Erythroblast (primary cell): Measurements from ENCODE around the gene SIGMAR1.

Experiments used
- DNase-seq, 2 experiments: peaks; one replicate each; lab custom pipeline; 2025; lab: John Stamatoyannopoulos, UW
- GATA1 ChIP-seq: IDR thresholded peaks from 2 replicates; pipeline ENCODE4 v1.6.1; 2011; ENCODE audit warnings: low read depth, mild to moderate bottlenecking, control low read depth, low read length, moderate library complexity
- POLR2A ChIP-seq: IDR thresholded peaks from 2 replicates; pipeline ENCODE4 v1.6.1; 2011; ENCODE audit warnings: mild to moderate bottlenecking, low read length

Gene SIGMAR1

DNA sequence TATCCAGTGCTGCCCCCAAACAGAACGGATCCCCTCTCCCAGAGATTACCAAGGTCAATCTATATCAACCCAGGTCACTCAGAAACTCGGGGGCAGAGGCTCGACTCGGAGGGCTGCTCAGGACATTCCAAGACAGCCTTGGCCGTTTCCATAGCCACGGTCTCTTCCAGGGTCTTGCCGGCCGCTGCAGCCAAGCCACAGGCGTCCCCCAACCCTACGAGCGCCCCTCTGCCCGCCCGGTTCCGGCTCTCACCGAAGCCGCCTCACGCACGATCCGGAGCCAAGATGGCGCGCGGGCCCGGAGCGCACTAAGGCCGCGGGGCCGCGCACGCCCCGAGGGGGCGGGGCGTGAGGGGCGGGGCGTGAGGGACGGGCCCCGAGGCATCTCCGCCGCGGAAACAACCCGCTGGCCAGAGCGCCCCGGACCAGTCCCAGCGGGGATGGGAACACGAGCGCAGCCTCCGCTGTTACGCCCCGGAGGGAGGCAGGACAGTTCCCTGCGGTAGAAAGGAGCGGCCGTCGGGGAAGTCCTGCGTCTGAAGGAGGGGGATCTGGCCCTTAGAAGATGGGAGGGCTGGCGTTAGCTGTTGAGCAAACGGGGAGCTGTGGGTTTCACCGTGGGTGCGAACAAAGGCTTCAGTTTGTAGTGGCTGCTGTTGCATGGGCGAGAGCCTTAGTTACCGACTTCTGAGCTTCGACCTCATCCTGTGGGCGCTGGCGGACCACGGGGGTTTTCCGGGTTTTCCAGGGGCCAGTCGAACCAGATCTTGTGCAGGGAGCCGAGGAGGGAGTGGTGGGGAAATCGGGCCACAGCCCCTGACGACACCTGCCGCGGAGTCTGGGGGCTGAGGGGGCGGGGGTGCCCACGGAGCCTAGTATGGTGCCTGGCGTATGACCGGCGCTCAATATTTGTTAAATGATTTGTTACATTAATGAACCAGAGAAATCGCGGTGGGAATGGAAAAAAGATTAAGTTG, 25.5 kb downstream of the SIGMAR1 start, which contains the start of gene RPP25L:
Gene RPP25L, minus strand, starts transcription at position 287 of the 977 bp plus-strand sequence. CDS start 801 bp downstream, outside the sequence.
- peak; percentile 88 to 93 for DNase-seq
- TF ChIP-seq POLR2A (peak; percentile 78), GATA1 (no peak)

DNA sequence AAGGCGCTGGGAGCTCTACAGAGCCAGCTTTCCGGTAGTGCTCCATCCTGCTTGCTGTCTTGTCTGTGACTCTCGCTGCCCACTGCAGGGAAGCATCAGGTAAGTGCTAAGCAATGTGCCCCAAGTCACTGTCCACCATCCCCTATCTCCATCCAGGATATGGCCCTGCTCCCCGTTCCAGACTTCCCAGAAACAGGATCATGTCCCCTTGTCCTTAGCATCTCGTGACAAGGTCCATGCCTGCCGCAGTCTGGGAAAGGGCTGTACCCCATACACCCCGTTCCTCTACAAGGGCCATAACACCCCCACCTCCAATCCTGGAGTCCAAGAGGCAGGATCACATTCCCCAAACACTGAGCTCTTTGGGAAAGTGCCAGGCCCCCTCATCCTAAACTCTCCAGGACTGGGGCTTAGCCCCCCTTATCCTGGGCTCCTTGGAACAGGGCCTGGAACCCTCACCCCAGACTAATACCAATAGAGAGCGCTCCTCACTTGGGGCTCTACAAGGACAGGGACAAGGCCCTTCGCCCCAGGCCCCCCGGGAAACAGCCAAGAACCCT, 26.3 kb downstream of the SIGMAR1 start:
- TF ChIP-seq POLR2A, result no peak
- TF ChIP-seq GATA1, result no peak
- DNase-seq, result peak in 1 of 2 experiments; percentile 44

DNA sequence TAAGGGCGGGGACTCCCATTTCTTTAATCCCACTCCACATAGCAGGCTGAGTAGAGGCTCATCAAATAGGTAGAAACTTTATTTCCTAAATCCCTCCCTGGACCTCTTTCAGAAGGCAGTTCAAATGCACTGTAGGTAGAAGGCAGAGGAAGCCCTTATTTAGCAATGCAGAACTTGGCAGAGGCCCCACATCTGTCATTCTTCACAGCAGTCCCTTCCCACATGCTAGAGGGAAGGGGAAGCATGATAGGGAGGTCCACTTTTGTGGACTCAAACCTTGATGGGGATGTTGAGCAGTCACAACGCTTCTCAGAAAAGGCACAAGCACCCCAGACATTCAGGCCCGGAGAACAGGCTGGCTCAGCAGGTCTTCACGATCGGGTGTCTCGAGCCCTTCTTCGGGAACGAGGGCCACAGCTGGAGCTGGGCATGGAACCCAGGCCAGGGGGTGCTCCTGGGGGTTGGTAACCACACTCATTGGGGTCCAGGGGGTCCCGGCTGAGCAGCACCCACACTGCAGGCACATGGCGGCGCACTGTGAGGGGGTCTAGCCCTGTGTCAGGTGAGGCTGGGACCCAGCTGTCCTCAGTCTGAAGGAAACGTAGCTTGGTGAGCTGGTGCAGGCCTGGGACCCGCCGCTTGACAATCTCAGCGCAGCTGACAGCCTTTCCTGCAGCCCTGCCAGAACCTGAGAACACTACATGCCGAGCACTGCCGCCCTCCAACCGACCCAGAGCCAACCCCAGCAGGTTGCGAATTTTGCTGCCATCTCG, 27.0 kb downstream of the SIGMAR1 start:
- no peak for DNase-seq
- no peak for TF ChIP-seq POLR2A
- no peak for TF ChIP-seq GATA1

DNA sequence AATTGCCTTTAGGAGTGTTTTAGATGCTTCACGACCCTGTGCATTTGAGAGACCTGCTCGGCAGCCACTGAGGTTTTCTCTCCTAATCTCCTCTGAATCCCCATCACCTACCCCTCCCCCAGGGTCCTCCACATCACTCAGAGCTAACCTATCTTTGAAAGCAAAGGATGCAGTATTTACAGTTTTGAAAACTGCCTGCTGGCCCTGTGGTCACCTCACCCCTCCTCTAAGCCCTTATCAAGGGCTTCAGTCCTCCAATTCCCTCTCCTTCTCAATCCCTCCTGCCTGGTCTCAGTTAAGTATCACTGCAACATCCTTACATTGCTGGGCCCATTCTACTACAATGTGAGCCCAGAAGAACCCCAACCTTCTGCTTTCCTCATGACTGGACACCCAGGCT, 30.3 kb downstream of the SIGMAR1 start:
- DNase-seq, result no peak
- TF ChIP-seq GATA1, result no peak
- TF ChIP-seq POLR2A, result no peak

DNA sequence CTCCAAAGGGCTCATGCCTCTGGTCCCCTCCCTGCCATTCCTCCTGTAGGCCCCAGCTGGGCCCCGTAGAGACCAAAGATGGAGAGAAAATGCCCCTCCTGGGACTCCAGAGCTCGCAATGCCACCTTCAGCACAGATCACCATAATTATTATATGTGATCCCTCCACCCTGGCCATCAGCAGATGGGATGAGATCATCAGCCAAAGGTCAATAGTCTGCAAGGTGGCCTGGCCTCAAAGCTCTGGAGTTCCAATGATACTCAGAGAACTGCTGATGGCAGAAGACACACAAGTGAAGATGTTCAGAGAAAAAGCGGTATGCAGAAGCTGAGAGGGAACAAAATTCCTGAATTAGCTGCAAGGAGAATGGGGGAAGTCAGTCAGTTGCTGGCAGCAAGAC, 30.7 kb downstream of the SIGMAR1 start:
- TF ChIP-seq POLR2A, result no peak
- TF ChIP-seq GATA1, result no peak
- no peak for DNase-seq

DNA sequence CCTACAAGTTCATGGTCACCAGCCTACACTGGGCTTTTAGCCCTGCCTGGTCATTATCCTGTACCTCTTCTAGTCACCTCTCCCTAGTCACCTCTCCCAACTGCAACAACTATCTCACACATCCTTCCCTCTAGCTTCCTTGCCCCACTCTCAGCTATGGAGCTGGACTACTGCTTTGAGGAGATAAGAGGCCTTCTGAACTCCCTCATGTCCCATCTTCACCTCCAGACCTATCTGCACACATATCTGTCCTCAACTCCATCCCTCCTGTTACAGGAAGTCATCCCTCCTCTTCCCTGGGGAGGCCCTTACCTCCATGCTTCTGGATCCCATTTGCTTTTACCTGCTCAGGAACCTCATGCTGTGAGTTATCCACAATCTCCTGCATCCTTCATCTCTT, 31.4 kb downstream of the SIGMAR1 start:
- TF ChIP-seq GATA1 (no peak), POLR2A (no peak)
- no peak for DNase-seq

DNA sequence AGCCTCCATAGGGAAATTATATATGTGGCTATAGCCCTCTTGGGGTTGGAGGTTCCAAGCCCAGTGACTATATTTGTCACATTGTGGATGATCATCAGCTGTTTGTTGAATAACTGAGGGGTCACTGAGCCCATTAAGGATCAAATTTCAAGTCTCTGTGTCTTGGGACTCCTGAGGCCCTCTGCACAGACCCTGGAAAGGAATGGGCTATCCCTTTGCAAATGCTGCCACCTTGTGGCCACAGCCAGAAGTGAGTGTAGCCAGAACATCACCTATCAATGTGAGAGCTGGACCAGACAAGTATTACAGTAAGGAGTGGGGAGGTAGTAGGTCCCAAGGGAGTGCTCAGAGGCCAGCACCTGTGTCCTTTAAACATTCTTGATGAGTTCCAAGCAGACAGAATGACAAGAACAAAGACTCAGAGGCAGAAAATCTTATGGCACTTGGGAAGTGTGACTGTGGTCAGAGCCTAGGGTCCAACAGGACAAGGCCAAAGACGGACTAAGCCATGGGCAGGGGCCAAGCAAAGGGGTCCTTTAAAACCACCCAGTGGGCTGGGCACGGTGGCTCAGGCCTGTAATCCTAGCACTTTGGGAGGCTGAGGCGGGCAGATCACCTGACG, 33.9 kb downstream of the SIGMAR1 start:
- peak; percentile 71 to 84 for DNase-seq
- TF ChIP-seq GATA1 (no peak), POLR2A (no peak)

DNA sequence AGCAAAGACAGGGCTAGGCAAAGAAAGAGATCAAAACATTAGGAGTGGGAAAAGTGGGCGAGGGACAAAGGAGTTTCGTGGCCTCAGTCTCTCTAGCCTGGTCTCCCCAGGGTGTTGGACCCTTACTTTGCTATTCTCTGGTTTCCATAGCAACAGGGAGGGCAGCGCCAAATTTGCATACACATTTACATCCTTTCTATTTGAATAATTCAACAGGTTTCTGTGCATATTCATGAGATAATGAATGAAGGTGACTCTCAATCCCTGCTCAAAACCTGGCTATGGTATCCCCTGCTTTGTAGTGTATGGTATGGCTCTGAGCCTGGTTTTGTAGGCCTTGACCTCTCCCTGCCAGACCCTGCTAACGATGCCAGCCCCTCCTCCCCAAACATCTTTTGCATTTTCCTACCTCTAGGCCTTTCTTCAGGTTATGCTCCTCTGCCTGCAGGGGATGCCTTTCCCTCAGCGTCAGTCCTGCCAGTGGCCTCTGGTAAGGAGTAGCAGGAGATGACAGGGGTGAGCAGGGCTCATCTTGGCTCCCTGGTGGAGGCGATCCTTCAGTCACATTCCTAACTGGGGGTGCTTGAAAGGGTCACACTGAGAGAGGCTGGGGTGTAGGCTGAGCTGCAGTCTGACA, 35.5 kb downstream of the SIGMAR1 start:
- TF ChIP-seq POLR2A, result no peak
- DNase-seq, result no peak

DNA sequence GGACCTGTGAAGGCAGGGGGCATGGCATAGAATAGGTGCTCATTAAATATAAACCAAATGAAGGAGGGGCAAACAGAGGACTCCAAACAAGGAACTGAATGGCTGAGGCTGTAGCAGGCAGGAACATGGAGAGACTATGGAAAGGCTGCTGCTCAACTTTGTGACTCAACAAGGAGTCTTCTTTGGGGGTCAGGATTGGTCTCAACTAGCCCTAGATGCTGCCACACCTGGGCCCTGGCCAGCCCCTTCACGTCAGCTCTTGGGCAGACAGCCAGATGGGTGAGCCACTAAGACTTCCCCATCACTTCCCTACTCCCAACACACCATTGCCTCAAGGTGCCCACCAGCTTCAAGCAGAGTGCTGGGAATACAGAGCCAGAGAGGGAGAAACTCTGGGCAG, 36.7 kb downstream of the SIGMAR1 start:
- no peak for DNase-seq
- TF ChIP-seq GATA1 (no peak), POLR2A (no peak)

DNA sequence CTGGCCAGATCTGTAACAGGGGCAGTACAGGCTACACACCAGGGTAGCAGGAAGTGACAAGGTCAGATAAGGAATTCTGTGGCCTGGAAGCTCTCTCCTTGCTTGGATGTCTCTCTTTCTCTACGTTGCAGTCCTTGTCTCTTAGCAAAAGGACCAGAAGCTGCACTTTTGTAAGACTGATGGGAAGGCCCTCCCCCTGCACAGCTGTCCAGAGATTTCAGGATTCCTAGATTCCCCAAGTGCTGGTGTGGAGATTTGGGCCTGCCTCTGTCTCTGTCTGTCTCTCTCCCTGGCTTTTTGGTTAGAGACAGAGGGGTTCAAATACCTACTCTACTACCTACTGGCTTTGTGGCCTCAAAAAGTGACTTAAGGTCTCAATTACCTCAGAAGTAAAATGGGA, 38.0 kb downstream of the SIGMAR1 start:
- DNase-seq, result no peak
- TF ChIP-seq POLR2A (no peak), GATA1 (no peak)

DNA sequence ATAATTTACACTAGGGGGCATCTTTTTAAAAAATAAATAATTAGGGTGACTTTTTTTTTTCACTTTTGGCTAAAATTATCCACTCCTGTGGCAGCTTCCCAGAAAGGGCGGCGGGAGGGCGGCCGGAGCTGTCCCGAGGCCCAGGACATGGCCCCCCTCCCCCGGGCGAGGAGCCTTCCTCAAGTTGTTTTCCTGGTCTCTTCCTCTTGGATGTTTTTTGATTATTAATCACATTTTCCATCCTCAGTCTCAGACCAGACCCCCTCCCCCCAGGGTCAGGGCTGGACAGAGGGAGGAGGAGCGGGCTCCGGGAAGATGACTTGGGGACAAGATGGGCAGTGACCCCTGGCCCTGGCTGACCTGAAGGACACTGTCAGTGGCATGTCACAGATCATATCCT, 43.4 kb downstream of the SIGMAR1 start:
- DNase-seq, result no peak
- no peak for TF ChIP-seq POLR2A
- TF ChIP-seq GATA1, result no peak

DNA sequence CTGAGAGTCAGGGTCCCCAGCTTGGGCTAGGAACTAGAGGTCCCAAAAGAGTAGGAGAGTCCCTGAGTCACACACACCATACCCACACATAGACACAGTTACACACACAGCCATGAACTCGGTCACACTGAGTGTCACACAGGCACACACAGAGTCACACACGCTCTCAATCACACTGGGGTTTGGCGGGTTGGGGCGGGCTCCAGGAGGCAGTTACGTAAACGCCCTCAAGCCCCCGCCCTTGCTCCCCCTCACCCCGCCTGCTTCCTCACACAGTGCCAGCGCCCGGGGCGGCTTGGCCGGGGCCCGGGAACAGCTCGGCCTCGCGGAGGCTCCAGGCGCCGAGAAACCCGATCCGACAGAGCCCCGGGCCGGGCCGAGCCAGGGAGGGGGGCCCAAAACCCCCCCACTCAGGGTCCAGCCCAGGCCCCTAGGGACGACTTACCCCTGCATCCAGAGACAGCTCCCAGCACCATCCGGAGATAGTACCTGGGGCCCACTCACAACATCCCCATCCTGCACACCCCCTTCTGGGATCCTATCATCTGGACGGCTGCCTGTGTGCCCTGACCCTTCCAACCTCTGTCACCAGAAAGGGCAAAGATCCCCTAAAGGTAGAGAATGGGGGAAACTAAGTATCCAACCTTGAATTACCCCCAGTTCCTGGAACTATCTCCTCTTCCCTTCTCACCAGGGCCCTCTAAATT, 44.5 kb downstream of the SIGMAR1 start:
- DNase-seq, result no peak

More for the DNA sequence above, 44.5 kb downstream of the SIGMAR1 start:
- TF ChIP-seq POLR2A, result no peak
- no peak for TF ChIP-seq GATA1
